Transverse colon (tissue), 4 donors: ENCODE results near the gene RPUSD2.

Experiments
- EP300 ChIP-seq: sonication (generic); formaldehyde crosslinking; IDR thresholded peaks from one replicate; pipeline ENCODE4 v1.6.1; 2017; ENCODE audit warnings: antibody characterized with exemption, low read depth
- POLR2A ChIP-seq: fragments of 450-650 bp; IDR thresholded peaks from one replicate; pipeline ENCODE4 v1.6.1; 2016; ENCODE audit warnings: antibody characterized with exemption, mild to moderate bottlenecking, moderate library complexity
- POLR2AphosphoS5 ChIP-seq, 3 donors: sonication (generic); formaldehyde crosslinking; IDR thresholded peaks; one replicate each; pipeline ENCODE4 v1.6.1; 2016; ENCODE audit warnings: antibody characterized with exemption in 3 of 3
- TF ChIP-seq, protein P1 (sequence below), 5 experiments: fragments of 200-600 bp in 3 of 5; fragments of 450-650 bp in 2 of 5; sonication (generic) in 3 of 5; IDR thresholded peaks; 1 replicate in 2 of 5; 2 replicates in 3 of 5; pipeline ENCODE4 v1.5.1; 2016 to 2017; ENCODE audit warnings: antibody characterized with exemption in 5 of 5, inconsistent platforms in 3 of 5, mild to moderate bottlenecking in 2 of 5, moderate library complexity in 1 of 5

GRCh38 chr15:40564591-40565332, 4.3 kb upstream of the RPUSD2 start, which contains the start of gene CCDC32:
- TF ChIP-seq, protein P1, sequence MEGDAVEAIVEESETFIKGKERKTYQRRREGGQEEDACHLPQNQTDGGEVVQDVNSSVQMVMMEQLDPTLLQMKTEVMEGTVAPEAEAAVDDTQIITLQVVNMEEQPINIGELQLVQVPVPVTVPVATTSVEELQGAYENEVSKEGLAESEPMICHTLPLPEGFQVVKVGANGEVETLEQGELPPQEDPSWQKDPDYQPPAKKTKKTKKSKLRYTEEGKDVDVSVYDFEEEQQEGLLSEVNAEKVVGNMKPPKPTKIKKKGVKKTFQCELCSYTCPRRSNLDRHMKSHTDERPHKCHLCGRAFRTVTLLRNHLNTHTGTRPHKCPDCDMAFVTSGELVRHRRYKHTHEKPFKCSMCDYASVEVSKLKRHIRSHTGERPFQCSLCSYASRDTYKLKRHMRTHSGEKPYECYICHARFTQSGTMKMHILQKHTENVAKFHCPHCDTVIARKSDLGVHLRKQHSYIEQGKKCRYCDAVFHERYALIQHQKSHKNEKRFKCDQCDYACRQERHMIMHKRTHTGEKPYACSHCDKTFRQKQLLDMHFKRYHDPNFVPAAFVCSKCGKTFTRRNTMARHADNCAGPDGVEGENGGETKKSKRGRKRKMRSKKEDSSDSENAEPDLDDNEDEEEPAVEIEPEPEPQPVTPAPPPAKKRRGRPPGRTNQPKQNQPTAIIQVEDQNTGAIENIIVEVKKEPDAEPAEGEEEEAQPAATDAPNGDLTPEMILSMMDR (IDR thresholded peaks at IDR 0.05), result no peak
- TF ChIP-seq POLR2A (peak; percentile 89), EP300 (no peak), POLR2AphosphoS5 (IDR thresholded peaks at IDR 0.05) (peak; percentile 92)
